WTC11 (cell line): Measurements from ENCODE around the gene LRRC8C. TPM values are rescaled to one million over a fixed set of nuclear protein-coding genes. Genes with fewer than 3 reads are reported as not detected.

Experiments
- ATAC-seq: fragments of 200-7000 bp; cut with Tn5 transposase; 2 replicates; pipeline ENCODE4 v1.10.0; 2021; ENCODE audit warnings: mild to moderate bottlenecking, moderate library complexity
- CTCF ChIA-PET: fragments of 300-600 bp; sonication (Branson Sonifier 250); formaldehyde crosslinking; loops from one replicate; lab custom pipeline; 2021; ENCODE audit warnings: antibody characterized with exemption; lab: Charles Lee
- POLR2A ChIA-PET: fragments of 350-600 bp; sonication (Branson Sonifier 250); formaldehyde crosslinking; loops from one replicate; lab custom pipeline; 2021; ENCODE audit warnings: antibody characterized with exemption; lab: Charles Lee
- DNase-seq: peaks from one replicate; pipeline ENCODE4 v3.0.0; 2021; ENCODE audit warnings: low spot score
- H3K27ac Mint-ChIP-seq: 2 replicates; pipeline ENCODE4 v1.8.0; 2021; ENCODE audit warnings: mixed read lengths
- H3K27me3 Mint-ChIP-seq: 2 replicates; pipeline ENCODE4 v1.8.0; 2021; ENCODE audit warnings: low read depth, mild to moderate bottlenecking, moderate library complexity, mixed read lengths
- H3K36me3 Mint-ChIP-seq: 2 replicates; pipeline ENCODE4 v1.8.0; 2021; ENCODE audit warnings: mixed read lengths
- H3K4me1 Mint-ChIP-seq: 2 replicates; pipeline ENCODE4 v1.8.0; 2022; ENCODE audit warnings: mixed read lengths
- H3K4me3 Mint-ChIP-seq: 2 replicates; pipeline ENCODE4 v1.8.0; 2021; ENCODE audit warnings: mild to moderate bottlenecking, moderate library complexity, mixed read lengths
- H3K9me3 Mint-ChIP-seq: 2 replicates; pipeline ENCODE4 v1.8.0; 2021; ENCODE audit warnings: mixed read lengths
- ETV6 ChIP-seq: sonication (generic); formaldehyde crosslinking; IDR thresholded peaks from 2 replicates; pipeline ENCODE4 v1.8.1; 2022; ENCODE audit warnings: mild to moderate bottlenecking, missing genetic modification reagents
- HMGA2 ChIP-seq: fragments of 250-450 bp; sonication (Bioruptor Pico); IDR thresholded peaks from 2 replicates; pipeline ENCODE4 v1.4.0; 2021; ENCODE audit warnings: mild to moderate bottlenecking, moderate library complexity
- SP1 ChIP-seq: sonication (generic); formaldehyde crosslinking; conservative IDR thresholded peaks from 2 replicates; pipeline ENCODE4 v1.8.1; 2022; ENCODE audit warnings: missing genetic modification reagents
- TEAD4 ChIP-seq: sonication (generic); formaldehyde crosslinking; IDR thresholded peaks from 2 replicates; pipeline ENCODE4 v1.8.0; 2022; ENCODE audit warnings: mild to moderate bottlenecking, missing genetic modification reagents
- ZNF219 ChIP-seq: sonication (generic); formaldehyde crosslinking; IDR thresholded peaks from 2 replicates; pipeline ENCODE4 v1.8.0; 2023; ENCODE audit warnings: missing genetic modification reagents, mild to moderate bottlenecking, borderline replicate concordance
- ZNF416 ChIP-seq: fragments of 250-450 bp; sonication (Bioruptor Pico); IDR thresholded peaks from 2 replicates; pipeline ENCODE4 v1.9.0; 2021; ENCODE audit warnings: mild to moderate bottlenecking, inconsistent platforms
- total RNA-seq: library from RNA; stranded (reverse); gene quantifications from 3 replicates; pipeline ENCODE4 v1.2.3, GENCODE V29; 2021
- TF ChIP-seq, protein P1 (sequence below): sonication (generic); formaldehyde crosslinking; IDR thresholded peaks from 2 replicates; pipeline ENCODE4 v1.8.0; 2023; ENCODE audit warnings: missing genetic modification reagents, mild to moderate bottlenecking, borderline replicate concordance
- TF ChIP-seq, protein P2 (sequence below): sonication (generic); formaldehyde crosslinking; IDR thresholded peaks from 2 replicates; pipeline ENCODE4 v1.8.1; 2022; ENCODE audit warnings: mild to moderate bottlenecking, missing genetic modification reagents, moderate library complexity, borderline replicate concordance
- TF ChIP-seq, protein P3 (sequence below): sonication (generic); formaldehyde crosslinking; IDR thresholded peaks from 2 replicates; pipeline ENCODE4 v1.8.1; 2023; ENCODE audit warnings: mild to moderate bottlenecking, missing genetic modification reagents
- TF ChIP-seq, protein P4 (sequence below): sonication (generic); formaldehyde crosslinking; IDR thresholded peaks from 2 replicates; pipeline ENCODE4 v1.8.0; 2022; ENCODE audit warnings: mild to moderate bottlenecking, missing genetic modification reagents
- TF ChIP-seq, protein P5 (sequence below): sonication (generic); formaldehyde crosslinking; IDR thresholded peaks from 2 replicates; pipeline ENCODE4 v1.8.1; 2022; ENCODE audit warnings: low read depth, missing genetic modification reagents, borderline replicate concordance
- TF ChIP-seq, protein P6 (sequence below): fragments of 250-450 bp; sonication (Bioruptor Pico); IDR thresholded peaks from 2 replicates; pipeline ENCODE4 v1.8.0; 2021; ENCODE audit warnings: mild to moderate bottlenecking
- TF ChIP-seq, protein P7 (sequence below): sonication (generic); formaldehyde crosslinking; IDR thresholded peaks from 2 replicates; pipeline ENCODE4 v1.8.1; 2023; ENCODE audit warnings: mild to moderate bottlenecking, missing genetic modification reagents, moderate library complexity

The LRRC8C gene
- total RNA-seq, 1 experiment from 2014 or later, result 1.8 TPM

DNA sequence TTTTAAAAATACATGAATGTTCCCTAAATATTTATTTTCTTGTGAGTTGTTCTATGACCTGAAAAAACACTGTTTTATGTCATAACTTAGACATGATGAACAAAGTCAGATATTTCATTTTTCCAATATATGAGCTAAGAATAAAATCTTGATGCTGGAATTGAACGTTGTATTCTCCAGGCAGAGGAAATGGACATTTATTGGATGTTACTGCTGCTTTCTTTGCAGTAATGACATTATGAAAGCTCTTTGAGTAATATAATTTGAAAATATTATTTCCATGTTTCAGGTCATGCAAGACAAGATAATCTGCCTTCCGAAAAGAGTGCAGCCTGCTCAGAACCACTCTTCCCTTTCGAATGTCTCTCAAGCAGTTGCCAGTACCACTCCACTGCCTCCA, 79.5 kb downstream of the LRRC8C start:
- H3K27ac Mint-ChIP-seq, result no peak overlapping the region
- 0 out of 2 replicates have a peak, but pooled peaks cover 4% of the 10 kb centered on the region for H3K36me3 Mint-ChIP-seq

More for the DNA sequence above, 79.5 kb downstream of the LRRC8C start:
- TF ChIP-seq, protein P1, sequence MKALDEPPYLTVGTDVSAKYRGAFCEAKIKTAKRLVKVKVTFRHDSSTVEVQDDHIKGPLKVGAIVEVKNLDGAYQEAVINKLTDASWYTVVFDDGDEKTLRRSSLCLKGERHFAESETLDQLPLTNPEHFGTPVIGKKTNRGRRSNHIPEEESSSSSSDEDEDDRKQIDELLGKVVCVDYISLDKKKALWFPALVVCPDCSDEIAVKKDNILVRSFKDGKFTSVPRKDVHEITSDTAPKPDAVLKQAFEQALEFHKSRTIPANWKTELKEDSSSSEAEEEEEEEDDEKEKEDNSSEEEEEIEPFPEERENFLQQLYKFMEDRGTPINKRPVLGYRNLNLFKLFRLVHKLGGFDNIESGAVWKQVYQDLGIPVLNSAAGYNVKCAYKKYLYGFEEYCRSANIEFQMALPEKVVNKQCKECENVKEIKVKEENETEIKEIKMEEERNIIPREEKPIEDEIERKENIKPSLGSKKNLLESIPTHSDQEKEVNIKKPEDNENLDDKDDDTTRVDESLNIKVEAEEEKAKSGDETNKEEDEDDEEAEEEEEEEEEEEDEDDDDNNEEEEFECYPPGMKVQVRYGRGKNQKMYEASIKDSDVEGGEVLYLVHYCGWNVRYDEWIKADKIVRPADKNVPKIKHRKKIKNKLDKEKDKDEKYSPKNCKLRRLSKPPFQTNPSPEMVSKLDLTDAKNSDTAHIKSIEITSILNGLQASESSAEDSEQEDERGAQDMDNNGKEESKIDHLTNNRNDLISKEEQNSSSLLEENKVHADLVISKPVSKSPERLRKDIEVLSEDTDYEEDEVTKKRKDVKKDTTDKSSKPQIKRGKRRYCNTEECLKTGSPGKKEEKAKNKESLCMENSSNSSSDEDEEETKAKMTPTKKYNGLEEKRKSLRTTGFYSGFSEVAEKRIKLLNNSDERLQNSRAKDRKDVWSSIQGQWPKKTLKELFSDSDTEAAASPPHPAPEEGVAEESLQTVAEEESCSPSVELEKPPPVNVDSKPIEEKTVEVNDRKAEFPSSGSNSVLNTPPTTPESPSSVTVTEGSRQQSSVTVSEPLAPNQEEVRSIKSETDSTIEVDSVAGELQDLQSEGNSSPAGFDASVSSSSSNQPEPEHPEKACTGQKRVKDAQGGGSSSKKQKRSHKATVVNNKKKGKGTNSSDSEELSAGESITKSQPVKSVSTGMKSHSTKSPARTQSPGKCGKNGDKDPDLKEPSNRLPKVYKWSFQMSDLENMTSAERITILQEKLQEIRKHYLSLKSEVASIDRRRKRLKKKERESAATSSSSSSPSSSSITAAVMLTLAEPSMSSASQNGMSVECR (CRISPR knock-in tag), result no peak
- no peak for TF ChIP-seq TEAD4 (CRISPR knock-in tag)
- TF ChIP-seq ZNF416 (CRISPR knock-in tag), result no peak
- TF ChIP-seq, protein P2, sequence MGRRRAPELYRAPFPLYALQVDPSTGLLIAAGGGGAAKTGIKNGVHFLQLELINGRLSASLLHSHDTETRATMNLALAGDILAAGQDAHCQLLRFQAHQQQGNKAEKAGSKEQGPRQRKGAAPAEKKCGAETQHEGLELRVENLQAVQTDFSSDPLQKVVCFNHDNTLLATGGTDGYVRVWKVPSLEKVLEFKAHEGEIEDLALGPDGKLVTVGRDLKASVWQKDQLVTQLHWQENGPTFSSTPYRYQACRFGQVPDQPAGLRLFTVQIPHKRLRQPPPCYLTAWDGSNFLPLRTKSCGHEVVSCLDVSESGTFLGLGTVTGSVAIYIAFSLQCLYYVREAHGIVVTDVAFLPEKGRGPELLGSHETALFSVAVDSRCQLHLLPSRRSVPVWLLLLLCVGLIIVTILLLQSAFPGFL (CRISPR knock-in tag), result no peak
- TF ChIP-seq HMGA2 (CRISPR knock-in tag), result no peak
- TF ChIP-seq, protein P3, sequence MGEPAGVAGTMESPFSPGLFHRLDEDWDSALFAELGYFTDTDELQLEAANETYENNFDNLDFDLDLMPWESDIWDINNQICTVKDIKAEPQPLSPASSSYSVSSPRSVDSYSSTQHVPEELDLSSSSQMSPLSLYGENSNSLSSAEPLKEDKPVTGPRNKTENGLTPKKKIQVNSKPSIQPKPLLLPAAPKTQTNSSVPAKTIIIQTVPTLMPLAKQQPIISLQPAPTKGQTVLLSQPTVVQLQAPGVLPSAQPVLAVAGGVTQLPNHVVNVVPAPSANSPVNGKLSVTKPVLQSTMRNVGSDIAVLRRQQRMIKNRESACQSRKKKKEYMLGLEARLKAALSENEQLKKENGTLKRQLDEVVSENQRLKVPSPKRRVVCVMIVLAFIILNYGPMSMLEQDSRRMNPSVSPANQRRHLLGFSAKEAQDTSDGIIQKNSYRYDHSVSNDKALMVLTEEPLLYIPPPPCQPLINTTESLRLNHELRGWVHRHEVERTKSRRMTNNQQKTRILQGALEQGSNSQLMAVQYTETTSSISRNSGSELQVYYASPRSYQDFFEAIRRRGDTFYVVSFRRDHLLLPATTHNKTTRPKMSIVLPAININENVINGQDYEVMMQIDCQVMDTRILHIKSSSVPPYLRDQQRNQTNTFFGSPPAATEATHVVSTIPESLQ (CRISPR knock-in tag), result no peak
- TF ChIP-seq, protein P4, sequence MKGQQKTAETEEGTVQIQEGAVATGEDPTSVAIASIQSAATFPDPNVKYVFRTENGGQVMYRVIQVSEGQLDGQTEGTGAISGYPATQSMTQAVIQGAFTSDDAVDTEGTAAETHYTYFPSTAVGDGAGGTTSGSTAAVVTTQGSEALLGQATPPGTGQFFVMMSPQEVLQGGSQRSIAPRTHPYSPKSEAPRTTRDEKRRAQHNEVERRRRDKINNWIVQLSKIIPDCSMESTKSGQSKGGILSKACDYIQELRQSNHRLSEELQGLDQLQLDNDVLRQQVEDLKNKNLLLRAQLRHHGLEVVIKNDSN (CRISPR knock-in tag), result no peak
- no peak for TF ChIP-seq ETV6 (CRISPR knock-in tag)
- TF ChIP-seq, protein P5, sequence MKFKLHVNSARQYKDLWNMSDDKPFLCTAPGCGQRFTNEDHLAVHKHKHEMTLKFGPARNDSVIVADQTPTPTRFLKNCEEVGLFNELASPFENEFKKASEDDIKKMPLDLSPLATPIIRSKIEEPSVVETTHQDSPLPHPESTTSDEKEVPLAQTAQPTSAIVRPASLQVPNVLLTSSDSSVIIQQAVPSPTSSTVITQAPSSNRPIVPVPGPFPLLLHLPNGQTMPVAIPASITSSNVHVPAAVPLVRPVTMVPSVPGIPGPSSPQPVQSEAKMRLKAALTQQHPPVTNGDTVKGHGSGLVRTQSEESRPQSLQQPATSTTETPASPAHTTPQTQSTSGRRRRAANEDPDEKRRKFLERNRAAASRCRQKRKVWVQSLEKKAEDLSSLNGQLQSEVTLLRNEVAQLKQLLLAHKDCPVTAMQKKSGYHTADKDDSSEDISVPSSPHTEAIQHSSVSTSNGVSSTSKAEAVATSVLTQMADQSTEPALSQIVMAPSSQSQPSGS (CRISPR knock-in tag), result no peak
- no peak for TF ChIP-seq ZNF219 (CRISPR knock-in tag)
- no peak for TF ChIP-seq SP1 (CRISPR knock-in tag)
- TF ChIP-seq, protein P6, sequence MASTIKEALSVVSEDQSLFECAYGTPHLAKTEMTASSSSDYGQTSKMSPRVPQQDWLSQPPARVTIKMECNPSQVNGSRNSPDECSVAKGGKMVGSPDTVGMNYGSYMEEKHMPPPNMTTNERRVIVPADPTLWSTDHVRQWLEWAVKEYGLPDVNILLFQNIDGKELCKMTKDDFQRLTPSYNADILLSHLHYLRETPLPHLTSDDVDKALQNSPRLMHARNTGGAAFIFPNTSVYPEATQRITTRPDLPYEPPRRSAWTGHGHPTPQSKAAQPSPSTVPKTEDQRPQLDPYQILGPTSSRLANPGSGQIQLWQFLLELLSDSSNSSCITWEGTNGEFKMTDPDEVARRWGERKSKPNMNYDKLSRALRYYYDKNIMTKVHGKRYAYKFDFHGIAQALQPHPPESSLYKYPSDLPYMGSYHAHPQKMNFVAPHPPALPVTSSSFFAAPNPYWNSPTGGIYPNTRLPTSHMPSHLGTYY, result no peak
- TF ChIP-seq, protein P7, sequence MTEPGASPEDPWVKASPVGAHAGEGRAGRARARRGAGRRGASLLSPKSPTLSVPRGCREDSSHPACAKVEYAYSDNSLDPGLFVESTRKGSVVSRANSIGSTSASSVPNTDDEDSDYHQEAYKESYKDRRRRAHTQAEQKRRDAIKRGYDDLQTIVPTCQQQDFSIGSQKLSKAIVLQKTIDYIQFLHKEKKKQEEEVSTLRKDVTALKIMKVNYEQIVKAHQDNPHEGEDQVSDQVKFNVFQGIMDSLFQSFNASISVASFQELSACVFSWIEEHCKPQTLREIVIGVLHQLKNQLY (CRISPR knock-in tag), result no peak
- CTCF ChIA-PET, result no interaction called here
- no peak for ATAC-seq
- H3K27me3 Mint-ChIP-seq, result no peaks in the 10 kb centered on the region
- no peak overlapping the region for H3K4me3 Mint-ChIP-seq
- peaks cover 15% of the 10 kb centered on the region for H3K4me1 Mint-ChIP-seq
- H3K9me3 Mint-ChIP-seq, result no peaks in the 10 kb centered on the region
- POLR2A ChIA-PET, result no interaction called here
- no peak for DNase-seq
